H1 (cell line): ENCODE measurements around the gene MOB2. TPM values are rescaled to one million over a fixed set of nuclear protein-coding genes. Genes with fewer than 3 reads are reported as not detected.

ENCODE experiments used
- CTCF ChIA-PET: fragments of 300-600 bp; sonication (Branson Sonifier 250); formaldehyde crosslinking; loops from one replicate; lab custom pipeline; 2021; ENCODE audit not compliant: partially characterized antibody; lab: Charles Lee
- POLR2A ChIA-PET: fragments of 300-600 bp; sonication (Branson Sonifier 250); formaldehyde crosslinking; loops from one replicate; lab custom pipeline; 2021; ENCODE audit warnings: inconsistent platforms; ENCODE audit not compliant: partially characterized antibody; lab: Charles Lee
- DNase-seq, 2 experiments: peaks; one replicate each; pipeline versions ENCODE4 v3.0.0 to v3.0.0-alpha.2; 2010 to 2022; ENCODE audit warnings: low spot score in 2 of 2, low read depth in 1 of 2, mixed read lengths in 1 of 2
- FAIRE-seq: peaks from 2 replicates; lab custom pipeline; 2011; peaks lifted over from hg19 to GRCh38; lab: Jason Lieb, UNC
- H2AFZ ChIP-seq: 2 replicates; pipeline ENCODE4 v1.8.1; 2012; ENCODE audit warnings: low read length, inconsistent platforms
- H2AK5ac ChIP-seq: 2 replicates; pipeline ENCODE4 v1.6.1; 2013; ENCODE audit warnings: low read depth, low read length
- H2BK120ac ChIP-seq: replicated peaks from 2 replicates; pipeline ENCODE3; 2013; ENCODE audit warnings: low read depth, low read length, inconsistent platforms
- H2BK12ac ChIP-seq: 2 replicates; pipeline ENCODE4 v1.6.1; 2013; ENCODE audit warnings: low read depth, low read length
- H2BK15ac ChIP-seq: 2 replicates; pipeline ENCODE4 v1.6.1; 2013; ENCODE audit warnings: low read length
- H2BK20ac ChIP-seq: 2 replicates; pipeline ENCODE4 v1.6.1; 2013; ENCODE audit warnings: low read length
- H2BK5ac ChIP-seq: 2 replicates; pipeline ENCODE4 v1.6.1; 2013; ENCODE audit warnings: low read depth, low read length
- H3K14ac ChIP-seq: 2 replicates; pipeline ENCODE4 v1.6.1; 2013; ENCODE audit warnings: inconsistent platforms; ENCODE audit not compliant: insufficient read length
- H3K18ac ChIP-seq: 2 replicates; pipeline ENCODE4 v1.6.1; 2013; ENCODE audit warnings: low read length; ENCODE audit errors: extremely low read depth
- H3K23ac ChIP-seq: 2 replicates; pipeline ENCODE4 v1.6.1; 2013; ENCODE audit warnings: inconsistent platforms; ENCODE audit not compliant: insufficient read length
- H3K23me2 ChIP-seq: 2 replicates; pipeline ENCODE4 v1.6.1; 2013; ENCODE audit warnings: low read depth, low read length
- H3K27ac ChIP-seq: 2 replicates; pipeline ENCODE4 v1.6.1; 2011; ENCODE audit warnings: low read depth, low read length, inconsistent platforms
- H3K27me3 ChIP-seq, 4 experiments: replicated peaks in 1 of 4; 1 replicate in 1 of 4; 2 replicates in 3 of 4; pipeline versions ENCODE4 v1.6.1 to v1.8.1; 2011 to 2013; ENCODE audit warnings: low read length in 3 of 4, mild to moderate bottlenecking in 3 of 4, inconsistent platforms in 2 of 4, mixed read lengths in 2 of 4, moderate library complexity in 1 of 4; ENCODE audit not compliant: control insufficient read depth in 3 of 4, insufficient read depth in 3 of 4; ENCODE audit errors: extremely low read depth in 1 of 4
- H3K36me3 ChIP-seq, 4 experiments: 2 replicates each; pipeline versions ENCODE4 v1.6.1 to v1.8.1; 2011 to 2013; ENCODE audit warnings: mild to moderate bottlenecking in 4 of 4, low read length in 3 of 4, moderate library complexity in 2 of 4, control low read depth in 1 of 4, inconsistent platforms in 1 of 4; ENCODE audit not compliant: insufficient read depth in 4 of 4, control insufficient read depth in 2 of 4
- H3K4ac ChIP-seq: replicated peaks from 2 replicates; pipeline ENCODE3; 2013; ENCODE audit warnings: low read length, low read depth, mixed read lengths, inconsistent platforms; ENCODE audit not compliant: insufficient read length
- H3K4me1 ChIP-seq, 4 experiments: replicated peaks in 1 of 4; 1 replicate in 1 of 4; 2 replicates in 3 of 4; pipeline versions ENCODE4 v1.6.1 to v1.8.1; 2011 to 2013; ENCODE audit warnings: low read length in 3 of 4, inconsistent platforms in 2 of 4, mixed read lengths in 1 of 4; ENCODE audit not compliant: insufficient read depth in 4 of 4, control insufficient read depth in 3 of 4
- H3K4me2 ChIP-seq, 2 experiments: 2 replicates each; pipeline versions ENCODE4 v1.6.1 to v1.8.1; 2011 to 2013; ENCODE audit warnings: low read depth in 2 of 2, low read length in 2 of 2, control low read depth in 1 of 2, inconsistent platforms in 1 of 2, mild to moderate bottlenecking in 1 of 2; ENCODE audit not compliant: insufficient read depth in 1 of 2
- H3K4me3 ChIP-seq, 4 experiments: fragments of 200-600, 300-600 bp in 1 of 4; sonication (generic), shearing (Covaris generic), sonication (Bioruptor Twin) in 1 of 4; 2 replicates each; pipeline versions ENCODE4 v1.5.1 to v1.8.1; 2011 to 2016; ENCODE audit warnings: low read length in 4 of 4, low read depth in 3 of 4, control low read depth in 2 of 4, inconsistent platforms in 2 of 4, mild to moderate bottlenecking in 2 of 4, mixed read lengths in 1 of 4, moderate library complexity in 1 of 4; ENCODE audit not compliant: insufficient read depth in 2 of 4; ENCODE audit errors: extremely low read depth in 1 of 4
- H3K56ac ChIP-seq: replicated peaks from 2 replicates; pipeline ENCODE3; 2013; ENCODE audit warnings: low read depth, mild to moderate bottlenecking, mixed read lengths, low read length, inconsistent platforms; ENCODE audit not compliant: insufficient read length
- H3K79me1 ChIP-seq: 2 replicates; pipeline ENCODE4 v1.6.1; 2013; ENCODE audit warnings: low read depth, low read length, control low read depth
- H3K79me2 ChIP-seq, 2 experiments: 2 replicates each; pipeline versions ENCODE4 v1.6.1 to v1.8.1; 2012 to 2013; ENCODE audit warnings: low read length in 2 of 2, mild to moderate bottlenecking in 2 of 2, inconsistent platforms in 1 of 2; ENCODE audit not compliant: insufficient read depth in 2 of 2, control insufficient read depth in 1 of 2
- H3K9ac ChIP-seq, 4 experiments: replicated peaks in 1 of 4; 1 replicate in 1 of 4; 2 replicates in 3 of 4; pipeline versions ENCODE4 v1.6.1 to v1.8.1; 2011 to 2013; ENCODE audit warnings: low read depth in 3 of 4, low read length in 3 of 4, control low read depth in 2 of 4, mild to moderate bottlenecking in 2 of 4, moderate library complexity in 2 of 4, inconsistent platforms in 1 of 4; ENCODE audit errors: extremely low read depth in 1 of 4
- H3K9me3 ChIP-seq, 2 experiments: 2 replicates each; pipeline versions ENCODE4 v1.6.1 to v1.8.1; 2012 to 2013; ENCODE audit warnings: mild to moderate bottlenecking in 2 of 2, moderate library complexity in 2 of 2, control low read depth in 1 of 2, inconsistent platforms in 1 of 2, low read depth in 1 of 2, low read length in 1 of 2, mixed read lengths in 1 of 2; ENCODE audit not compliant: insufficient read depth in 2 of 2
- H4K20me1 ChIP-seq, 2 experiments: replicated peaks in 1 of 2; 2 replicates each; pipeline versions ENCODE3 to v1.8.1; 2011 to 2013; ENCODE audit warnings: inconsistent platforms in 2 of 2, low read length in 2 of 2, mild to moderate bottlenecking in 1 of 2; ENCODE audit not compliant: insufficient read depth in 2 of 2, control insufficient read depth in 1 of 2
- H4K5ac ChIP-seq: 2 replicates; pipeline ENCODE4 v1.6.1; 2013; ENCODE audit warnings: low read length, low read depth, mixed read lengths, inconsistent platforms; ENCODE audit not compliant: insufficient read length
- H4K8ac ChIP-seq: 2 replicates; pipeline ENCODE4 v1.8.0; 2013; ENCODE audit warnings: mild to moderate bottlenecking, moderate library complexity, low read length, inconsistent platforms; ENCODE audit not compliant: insufficient read depth; ENCODE audit errors: extremely low read depth
- H4K91ac ChIP-seq: replicated peaks from 2 replicates; pipeline ENCODE3; 2013; ENCODE audit warnings: low read length, mixed read lengths, inconsistent platforms; ENCODE audit not compliant: insufficient read length
- WGBS, 2 experiments: shearing (Covaris generic) in 1 of 2; methylation state at CpG; one replicate each; pipeline versions ENCODE4 v1.1.6 to v1.1.7; 2013 to 2015; ENCODE audit warnings: low lambda C conversion rate in 2 of 2, mixed read lengths in 2 of 2, inconsistent platforms in 1 of 2, low coverage in 1 of 2, missing lambda C conversion rate in 1 of 2; ENCODE audit not compliant: insufficient replicate concordance in 2 of 2, insufficient coverage in 1 of 2, insufficient read length in 1 of 2; ENCODE audit errors: extremely low coverage in 1 of 2, missing lambda C conversion rate in 1 of 2; 5-methylcytosine and 5-hydroxymethylcytosine counted together
- polyA plus RNA-seq, 7 experiments: library from polyadenylated mRNA; depleted of rRNA in 3 of 7; stranded (reverse) in 5 of 7; unstranded in 2 of 7; fragments of >200 nt in 5 of 7; fragments of 200-250 nt in 2 of 7; gene quantifications; 1 replicate in 5 of 7; 2 replicates in 1 of 7; 4 replicates in 1 of 7; pipeline versions ENCODE4 v1.2.1 to v1.2.3, GENCODE V29; 2011 to 2013; ENCODE audit warnings: missing spikeins in 2 of 7, mixed read lengths in 2 of 7
- total RNA-seq: library from RNA; stranded (reverse); fragmentation: NEBNext Ultra II Directional; extraction: Animal tissue kit (Norgen Biotek cat#: 25700); gene quantifications from 2 replicates; pipeline ENCODE4 v1.2.1, GENCODE V29; 2021

The MOB2 gene
- total and polyA plus RNA-seq, 2 of the 8 experiments (the other 6 are each of a cell fraction or from before 2014, with no cell fraction given), result 18.6 to 28.2 TPM

GRCh38 chr11:1532606-1533341, 46.2 kb upstream of the MOB2 start:
- no peak overlapping the region for H4K5ac ChIP-seq
- H3K23me2 ChIP-seq, result no peaks in the 10 kb centered on the region
- H3K4ac ChIP-seq, result no peak overlapping the region
- no peak overlapping the region for H2BK20ac ChIP-seq
- H3K9me3 ChIP-seq, result no peaks in the 10 kb centered on the region
- no peak overlapping the region for H2BK12ac ChIP-seq
- no peak overlapping the region for H4K8ac ChIP-seq
- H3K9ac ChIP-seq, result no peak overlapping the region
- no peak overlapping the region for H2BK120ac ChIP-seq
- peaks cover 0 to 62% of the 10 kb centered on the region in 2 experiments; a peak in 1 of 4 replicates for H3K79me2 ChIP-seq
- H3K4me1 ChIP-seq, result peaks cover 0 to 2% (median 0%) of the 10 kb centered on the region in 4 experiments; a peak in 1 of 7 replicates
- no peak overlapping the region for H3K4me2 ChIP-seq
- no peak for FAIRE-seq
- H4K91ac ChIP-seq, result no peak overlapping the region
- peaks cover 0 to 1% (median under 1%) of the 10 kb centered on the region in 4 experiments; a peak in 3 of 7 replicates for H3K27me3 ChIP-seq
- H2BK5ac ChIP-seq, result no peak overlapping the region
- H3K36me3 ChIP-seq, result no peaks in the 10 kb centered on the region
- no peak for DNase-seq
- ChIA-PET POLR2A (interaction anchor here (1.4 kb wide), 1 partner anchor 16 kb away, joined by 3 read pairs; no protein-coding TSS in a partner anchor), CTCF (interaction anchor here (0.8 to 2.5 kb wide), 4 partner anchors 11 to 42 kb away, joined by 3 to 13 read pairs (median 10); no protein-coding TSS in a partner anchor)
- H2AFZ ChIP-seq, result no peak overlapping the region
- H3K79me1 ChIP-seq, result peaks cover 29% of the 10 kb centered on the region
- H3K4me3 ChIP-seq, result no peak overlapping the region
- H3K23ac ChIP-seq, result no peak overlapping the region
- WGBS, 2 experiments, result 84% methylated on average over 20 of the region's 20 CpGs; no CpG with 5 or more reads in 1 of the 2 experiments
- no peak overlapping the region for H3K56ac ChIP-seq
- H3K14ac ChIP-seq, result no peak overlapping the region
- no peak overlapping the region for H2AK5ac ChIP-seq
- H4K20me1 ChIP-seq, result peaks cover 0 to 11% of the 10 kb centered on the region in 2 experiments
- H2BK15ac ChIP-seq, result no peak overlapping the region
- H3K27ac ChIP-seq, result no peak overlapping the region
- H3K18ac ChIP-seq, result no peak overlapping the region
